PC-9 (cell line): Measurements from ENCODE around the gene MYH6. TPM values are rescaled to one million over a fixed set of nuclear protein-coding genes. Genes with fewer than 3 reads are reported as not detected.
"Not testable (repeated sequence)": the region's sequence is repeated elsewhere in the genome, so short reads cannot be mapped to it uniquely, and the experiment has no call there.

ENCODE experiments used
- Bru-seq: library from RNA; stranded (reverse); fragments of 400-500 nt; gene quantifications from one replicate; lab custom pipeline; 2021; lab: Mats Ljungman, UMichigan
- BruChase-seq, 2 experiments: library from RNA; stranded (reverse); fragments of 400-500 nt; gene quantifications; one replicate each; lab custom pipeline; 2021; lab: Mats Ljungman, UMichigan
- BruUV-seq: library from RNA; stranded (reverse); fragments of 400-500 nt; replicated peaks from 2 replicates; lab custom pipeline; 2021; lab: Mats Ljungman, UMichigan
- CTCF ChIA-PET: fragments of 300-600 bp; sonication (Branson Sonifier 250); formaldehyde crosslinking; loops from one replicate; lab custom pipeline; 2022; ENCODE audit warnings: antibody characterized with exemption; lab: Charles Lee
- POLR2A ChIA-PET: fragments of 300-600 bp; sonication (Branson Sonifier 250); formaldehyde crosslinking; loops from one replicate; lab custom pipeline; 2022; ENCODE audit warnings: antibody characterized with exemption; ENCODE audit not compliant: unreplicated experiment; lab: Charles Lee
- DNase-seq, 2 experiments: peaks; one replicate each; pipeline versions ENCODE4 v3.0.0 to v3.0.0-alpha.2; 2015 to 2022; ENCODE audit warnings: mixed read lengths in 1 of 2
- H2AFZ ChIP-seq: fragments of 200-600 bp; sonication (generic); 2 replicates; pipeline ENCODE4 v1.8.1; 2017; ENCODE audit warnings: antibody characterized with exemption
- H3F3A ChIP-seq: fragments of 200-600 bp; sonication (generic); 2 replicates; pipeline ENCODE4 v1.8.1; 2017; ENCODE audit warnings: antibody characterized with exemption, mild to moderate bottlenecking, low read depth; ENCODE audit not compliant: insufficient read depth
- H3K27ac ChIP-seq: fragments of 200-600 bp; sonication (generic); 2 replicates; pipeline ENCODE4 v1.6.1; 2016; ENCODE audit warnings: mixed run types
- H3K27me3 ChIP-seq: fragments of 200-600 bp; sonication (generic); 2 replicates; pipeline ENCODE4 v1.6.1; 2016; ENCODE audit warnings: low read depth, mixed run types; ENCODE audit not compliant: insufficient read depth
- H3K36me3 ChIP-seq: fragments of 200-600 bp; sonication (generic); 2 replicates; pipeline ENCODE4 v1.6.1; 2016; ENCODE audit warnings: low read depth, mixed run types
- H3K4me1 ChIP-seq: fragments of 200-600 bp; sonication (generic); replicated peaks from 2 replicates; pipeline ENCODE4 v1.6.1; 2016; ENCODE audit warnings: mixed run types; ENCODE audit not compliant: insufficient read depth
- H3K4me2 ChIP-seq: fragments of 200-600 bp; sonication (generic); 2 replicates; pipeline ENCODE4 v1.6.1; 2017; ENCODE audit warnings: mixed run types
- H3K4me3 ChIP-seq: fragments of 200-600 bp; sonication (generic); 2 replicates; pipeline ENCODE4 v1.6.1; 2016; ENCODE audit warnings: mixed run types
- H3K79me2 ChIP-seq: fragments of 200-600 bp; sonication (generic); 2 replicates; pipeline ENCODE4 v1.6.1; 2017; ENCODE audit warnings: low read depth, mixed run types
- H3K9me2 ChIP-seq: fragments of 200-600 bp; sonication (generic); 2 replicates; pipeline ENCODE4 v1.8.1; 2017; ENCODE audit warnings: mild to moderate bottlenecking; ENCODE audit not compliant: insufficient read depth
- H3K9me3 ChIP-seq: fragments of 200-600 bp; sonication (generic); 2 replicates; pipeline ENCODE4 v1.8.1; 2016; ENCODE audit warnings: low read depth; ENCODE audit not compliant: insufficient read depth
- H4K20me1 ChIP-seq: fragments of 200-600 bp; sonication (generic); 2 replicates; pipeline ENCODE4 v1.8.1; 2017; ENCODE audit not compliant: insufficient read depth
- CTCF ChIP-seq: fragments of 200-600 bp; sonication (generic); conservative IDR thresholded peaks from 2 replicates; pipeline ENCODE4 v1.6.1; 2017; ENCODE audit warnings: mixed run types, antibody characterized with exemption, mild to moderate bottlenecking, moderate library complexity
- EZH2 ChIP-seq: fragments of 200-600 bp; sonication (generic); IDR thresholded peaks from 2 replicates; pipeline ENCODE4 v1.8.0; 2017; ENCODE audit warnings: antibody characterized with exemption, low read depth
- intact Hi-C: fragments of 100-400 bp; cut with micrococcal nuclease; formaldehyde crosslinking; loops from one replicate; pipeline ENCODE4 v1.10.0; 2022; ENCODE audit not compliant: unreplicated experiment
- long read RNA-seq: library from polyadenylated mRNA; stranded (forward); transcript quantifications from one replicate; pipeline ENCODE4 v2.0.0, GENCODE V29; 2022
- total RNA-seq: library from RNA; stranded (reverse); gene quantifications from 2 replicates; pipeline ENCODE4 v1.2.3, GENCODE V29; 2021

The MYH6 gene
- not detected in 2 replicates for total RNA-seq
- not detected for Bru-seq, nascent RNA
- BruChase-seq, experiment 1, labeled RNA remaining after a 2-hour chase: not detected
- percentile 3 among the genes with signal in this experiment for BruChase-seq, experiment 2, labeled RNA remaining after a 6-hour chase
- long read RNA-seq: 0 reads

DNA sequence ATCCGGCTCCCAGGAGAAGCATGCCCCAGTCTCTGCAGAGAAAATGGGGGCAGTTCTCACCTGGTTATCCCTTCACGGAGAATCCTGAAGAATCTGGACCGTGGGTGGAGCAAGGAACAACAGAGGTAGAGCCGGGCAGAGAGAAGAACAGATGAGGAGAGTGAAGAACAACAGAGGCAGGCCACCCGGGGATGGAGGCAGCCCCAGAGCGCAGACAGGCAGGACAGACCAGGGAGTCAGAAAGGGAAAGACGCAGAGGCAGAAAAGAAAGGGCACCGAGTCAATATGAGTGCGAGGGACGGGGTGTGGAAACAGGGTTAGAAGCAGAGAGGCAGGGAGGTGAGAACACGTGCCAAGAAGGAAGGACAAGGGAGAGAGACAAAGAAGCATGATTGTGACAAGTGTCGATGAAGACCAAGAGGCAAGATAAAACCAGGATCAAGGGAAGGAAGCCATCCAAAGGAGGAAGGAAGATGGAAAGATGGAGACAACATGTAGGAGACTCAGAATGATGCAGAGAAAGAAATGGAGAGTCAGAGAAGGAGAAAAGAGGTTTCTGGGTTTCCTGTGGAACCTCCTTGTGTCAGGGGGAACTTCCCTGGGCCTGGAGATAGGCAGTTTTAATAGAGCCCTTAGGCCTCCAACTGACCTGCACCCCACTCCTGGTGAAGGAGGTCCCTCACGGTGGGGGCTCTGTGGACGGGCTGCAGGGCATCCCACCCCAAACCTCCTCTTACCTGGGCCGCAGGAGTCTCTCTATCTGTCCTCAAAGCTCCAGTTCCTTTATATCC lies at the start of gene MYH6:
Gene MYH6, minus strand, starts transcription at position 758 of the 791 bp plus-strand sequence. CDS start 1,050 bp downstream, outside the sequence.
- no peak for DNase-seq
- H3K27me3 ChIP-seq: peaks cover 88% of the 10 kb centered on the region
- no peak for TF ChIP-seq EZH2
- TF ChIP-seq CTCF: no peak

GRCh38 chr14:23456883-23457586 lies 49.0 kb upstream of the MYH6 start:
- H3K36me3 ChIP-seq, H3K27ac ChIP-seq, H3K9me3 ChIP-seq, H3K4me1 ChIP-seq, H4K20me1 ChIP-seq, H3K79me2 ChIP-seq, H2AFZ ChIP-seq, DNase-seq, H3K9me2 ChIP-seq, H3F3A ChIP-seq, intact Hi-C loops, H3K4me2 ChIP-seq, H3K4me3 ChIP-seq, BruUV-seq: not testable (repeated sequence)
- H3K27me3 ChIP-seq: peaks cover 18% of the 10 kb centered on the region
- TF ChIP-seq CTCF: peak; percentile 33; the same call in 1 of the 2 replicates
- ChIA-PET CTCF (interaction anchor here (0.7 kb wide), 1 partner anchor 121 kb away, joined by 4 read pairs; no protein-coding TSS in a partner anchor), POLR2A (interaction anchor here (0.6 kb wide), 1 partner anchor 248 kb away, joined by 3 read pairs; no protein-coding TSS in a partner anchor)

More for the DNA sequence above, at the start of gene MYH6:
- CTCF ChIA-PET: no interaction called here
- Histone ChIP-seq H3K4me1 (no peaks in the 10 kb centered on the region), H3K4me3 (no peak within 1 kb of the TSS), H3K27ac (no peak within 1 kb of the TSS), H3K4me2 (no peak within 1 kb of the TSS), H3K79me2 (no peaks in the 10 kb centered on the region), H3K9me3 (no peaks in the 10 kb centered on the region), H3K36me3 (no peaks in the 10 kb centered on the region), H3K9me2 (no peaks in the 10 kb centered on the region), H3F3A (no peaks in the 10 kb centered on the region), H4K20me1 (no peaks in the 10 kb centered on the region), H2AFZ (no peak within 1 kb of the TSS)
- POLR2A ChIA-PET: no interaction called here
- intact Hi-C loops: no loop called here
- no TSS peak for BruUV-seq

DNA sequence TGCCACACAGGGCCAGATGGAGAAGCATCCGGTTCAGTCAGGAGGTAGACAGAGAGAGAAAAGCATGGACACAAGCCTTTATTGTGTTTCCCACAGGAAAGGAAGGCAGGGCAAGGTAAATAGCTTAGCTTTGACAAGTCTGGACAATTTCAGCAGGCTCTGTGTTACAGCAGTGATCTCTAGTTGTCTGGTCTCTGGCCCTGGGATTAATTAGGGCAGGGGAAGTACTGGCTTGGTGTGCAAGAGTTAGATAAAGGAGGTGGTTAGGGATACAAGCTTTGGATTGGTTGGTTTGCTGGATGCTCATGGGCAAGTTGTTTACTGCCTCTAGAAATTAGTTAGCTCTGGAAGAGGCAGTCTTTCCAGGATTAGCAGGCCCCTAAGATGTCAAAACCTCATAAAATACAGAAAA lies 46.4 kb upstream of the MYH6 start:
- no TSS peak for BruUV-seq
- CTCF ChIA-PET: no interaction called here
- Histone ChIP-seq H3K27me3 (peaks cover 23% of the 10 kb centered on the region), H3K4me3 (no peak overlapping the region), H2AFZ (no peak overlapping the region), H3K4me1 (no peaks in the 10 kb centered on the region), H3K9me3 (no peaks in the 10 kb centered on the region), H3K27ac (no peak overlapping the region), H3K4me2 (no peak overlapping the region), H3K79me2 (no peaks in the 10 kb centered on the region), H4K20me1 (no peaks in the 10 kb centered on the region), H3K9me2 (no peaks in the 10 kb centered on the region), H3F3A (no peaks in the 10 kb centered on the region), H3K36me3 (no peaks in the 10 kb centered on the region)
- no peak for TF ChIP-seq EZH2
- no peak for TF ChIP-seq CTCF
- no peak for DNase-seq
- POLR2A ChIA-PET: no interaction called here
- intact Hi-C loops: loop anchor here (5.0 kb wide), 1 partner anchor 122 kb away; no protein-coding TSS in a partner anchor
